K562 (cell line): Measurements from ENCODE around the gene KCND3. TPM values are rescaled to one million over a fixed set of nuclear protein-coding genes. Genes with fewer than 3 reads are reported as not detected.

Experiments
- ATAC-seq: fragments of 200-7000 bp; cut with Tn5 transposase; 3 replicates; pipeline ENCODE4 v1.9.1; 2020; ENCODE audit warnings: moderate library complexity
- BruUV-seq: library from RNA; stranded (reverse); fragments of 400-500 nt; replicated peaks from 2 replicates; lab custom pipeline; 2021; lab: Mats Ljungman, UMichigan
- CTCF ChIA-PET: fragments of 300-600 bp; formaldehyde crosslinking; extraction: SDS; loops from one replicate; lab custom pipeline; 2021; ENCODE audit warnings: low intra/inter-chr PET ratio; lab: Yijun Ruan, JAX
- POLR2A ChIA-PET: fragments of 300-600, 350-650 bp; sonication (Branson Sonifier 250); formaldehyde crosslinking; extraction: SDS; loops from one replicate; lab custom pipeline; 2021; ENCODE audit warnings: antibody characterized with exemption, inconsistent platforms; lab: Yijun Ruan, JAX
- DNase-seq, 4 experiments: peaks; one replicate each; pipeline versions ENCODE4 v3.0.0 to v3.0.0-alpha.2; 2011 to 2018; ENCODE audit warnings: low spot score in 3 of 4, mixed read lengths in 3 of 4; ENCODE audit errors: extremely low read depth in 1 of 4
- FAIRE-seq: peaks from 2 replicates; lab custom pipeline; 2011; peaks lifted over from hg19 to GRCh38; lab: Jason Lieb, UNC
- H2AFZ ChIP-seq: 2 replicates; pipeline ENCODE4 v1.6.0; 2011; ENCODE audit warnings: low read depth, low read length, control low read depth, inconsistent platforms
- H3K27ac ChIP-seq: fragments of 200-600 bp; 3 replicates; pipeline ENCODE4 v1.8.0; 2011; ENCODE audit warnings: low read depth, mild to moderate bottlenecking, control low read depth, inconsistent platforms, low read length, moderate library complexity, mixed read lengths; ENCODE audit errors: extremely low read depth
- H3K27me3 ChIP-seq, 2 experiments: fragments of 300-600 bp in 1 of 2; 2 replicates in 1 of 2; 3 replicates in 1 of 2; pipeline versions ENCODE4 v1.6.0 to v1.8.0; 2011; ENCODE audit warnings: inconsistent platforms in 2 of 2, low read length in 2 of 2, mild to moderate bottlenecking in 1 of 2, mixed read lengths in 1 of 2, moderate library complexity in 1 of 2; ENCODE audit not compliant: control insufficient read depth in 2 of 2, insufficient read depth in 2 of 2
- H3K36me3 ChIP-seq: fragments of 300-600 bp; 3 replicates; pipeline ENCODE4 v1.8.0; 2011; ENCODE audit warnings: mild to moderate bottlenecking, low read length, inconsistent platforms; ENCODE audit not compliant: control insufficient read depth, insufficient read depth
- H3K4me1 ChIP-seq, 2 experiments: fragments of 200-600 bp in 1 of 2; replicated peaks in 1 of 2; 2 replicates in 1 of 2; 3 replicates in 1 of 2; pipeline versions ENCODE4 v1.5.1 to v1.8.0; 2011; ENCODE audit warnings: inconsistent platforms in 2 of 2, low read length in 2 of 2, mild to moderate bottlenecking in 1 of 2, mixed read lengths in 1 of 2, moderate library complexity in 1 of 2; ENCODE audit not compliant: control insufficient read depth in 2 of 2, insufficient read depth in 2 of 2
- H3K4me2 ChIP-seq: 2 replicates; pipeline ENCODE4 v1.6.1; 2011; ENCODE audit warnings: low read length, control low read depth, inconsistent platforms, mixed read lengths; ENCODE audit not compliant: insufficient read depth
- H3K4me3 ChIP-seq: fragments of 200-600 bp; sonication (generic), shearing (Covaris generic); 2 replicates; pipeline ENCODE4 v1.5.1; 2016; ENCODE audit warnings: control low read depth, inconsistent platforms
- H3K79me2 ChIP-seq: fragments of 200-600 bp; 3 replicates; pipeline ENCODE4 v1.8.0; 2011; ENCODE audit warnings: low read length, inconsistent platforms; ENCODE audit not compliant: control insufficient read depth, insufficient read depth
- H3K9ac ChIP-seq, 2 experiments: 2 replicates each; pipeline versions ENCODE4 v1.6.0 to v1.6.1; 2011; ENCODE audit warnings: low read depth in 2 of 2, low read length in 2 of 2, control low read depth in 1 of 2, inconsistent platforms in 1 of 2, mild to moderate bottlenecking in 1 of 2, mixed read lengths in 1 of 2; ENCODE audit not compliant: insufficient read depth in 1 of 2
- H3K9me1 ChIP-seq: one replicate; pipeline ENCODE4 v1.6.0; 2011; ENCODE audit warnings: inconsistent platforms, mild to moderate bottlenecking, low read length, moderate library complexity; ENCODE audit not compliant: control insufficient read depth, insufficient read depth
- H3K9me3 ChIP-seq: replicated peaks from 2 replicates; pipeline ENCODE4 v1.5.1; 2011; ENCODE audit warnings: low read depth, low read length, inconsistent platforms; ENCODE audit not compliant: control insufficient read depth, insufficient read depth
- H4K20me1 ChIP-seq: replicated peaks from 2 replicates; pipeline ENCODE4 v1.6.1; 2011; ENCODE audit warnings: low read length, inconsistent platforms, mixed read lengths; ENCODE audit not compliant: control insufficient read depth, insufficient read depth
- AFF4 ChIP-seq: sonication (generic); formaldehyde crosslinking; IDR thresholded peaks from 2 replicates; pipeline ENCODE4 v1.8.0; 2023; ENCODE audit warnings: mild to moderate bottlenecking, missing genetic modification reagents
- DLX4 ChIP-seq: fragments of 250-450 bp; sonication (Bioruptor Pico); IDR thresholded peaks from 2 replicates; pipeline ENCODE4 v1.6.1; 2021; ENCODE audit warnings: mild to moderate bottlenecking
- FOXJ3 ChIP-seq: sonication (generic); formaldehyde crosslinking; IDR thresholded peaks from 2 replicates; pipeline ENCODE4 v1.4.0; 2020; ENCODE audit warnings: mild to moderate bottlenecking, missing genetic modification reagents
- GTF2A2 ChIP-seq: IDR thresholded peaks from 2 replicates; pipeline ENCODE4 v1.6.1; 2016; ENCODE audit warnings: mild to moderate bottlenecking, missing genetic modification characterization, missing compliant biosample characterization
- GTF2B ChIP-seq: IDR thresholded peaks from 2 replicates; pipeline ENCODE4 v1.6.1; 2011; ENCODE audit not compliant: insufficient read length; ENCODE audit errors: extremely low read depth
- HCFC1 ChIP-seq: IDR thresholded peaks from 2 replicates; pipeline ENCODE4 v1.6.1; 2012; ENCODE audit warnings: low read depth, low read length, improper control_type of control experiment
- KHSRP ChIP-seq: fragments of 450-650 bp; IDR thresholded peaks from 2 replicates; pipeline ENCODE4 v1.6.1; 2017
- MBD1 ChIP-seq: fragments of 250-450 bp; sonication (Bioruptor Pico); IDR thresholded peaks from 2 replicates; pipeline ENCODE4 v1.8.0; 2022; ENCODE audit warnings: inconsistent platforms
- NCOA4 ChIP-seq: fragments of 450-650 bp; IDR thresholded peaks from 2 replicates; pipeline ENCODE4 v1.6.1; 2018; ENCODE audit warnings: mild to moderate bottlenecking; ENCODE audit not compliant: partially characterized antibody
- THRA ChIP-seq: fragments of 450-650 bp; IDR thresholded peaks from 2 replicates; pipeline ENCODE4 v1.6.1; 2017; ENCODE audit warnings: mild to moderate bottlenecking, moderate library complexity
- ZBED1 ChIP-seq: IDR thresholded peaks from 2 replicates; pipeline ENCODE4 v1.6.1; 2014
- ZC3H11A ChIP-seq: IDR thresholded peaks from 2 replicates; pipeline ENCODE4 v1.6.1; 2012; ENCODE audit warnings: low read depth, low read length, improper control_type of control experiment
- ZNF133 ChIP-seq: fragments of 250-450 bp; sonication (Bioruptor Pico); IDR thresholded peaks from 2 replicates; pipeline ENCODE4 v1.4.0; 2020; ENCODE audit warnings: mild to moderate bottlenecking
- ZNF217 ChIP-seq: sonication (generic); formaldehyde crosslinking; IDR thresholded peaks from 2 replicates; pipeline ENCODE4 v1.8.0; 2022; ENCODE audit warnings: mild to moderate bottlenecking, missing genetic modification reagents
- ZNF395 ChIP-seq: fragments of 200-800 bp; sonication (Bioruptor generic); IDR thresholded peaks from 2 replicates; pipeline ENCODE4 v1.6.1; 2017; ENCODE audit warnings: missing genetic modification characterization, missing compliant biosample characterization
- WGBS: fragments of 100-300 bp; shearing (Covaris generic); methylation state at CpG from one replicate; pipeline ENCODE4 v1.1.6; 2016; ENCODE audit warnings: low coverage, mixed read lengths; ENCODE audit not compliant: insufficient coverage; ENCODE audit errors: missing lambda C conversion rate; 5-methylcytosine and 5-hydroxymethylcytosine counted together
- in situ Hi-C: fragments of 300-500 bp; cut with MboI; formaldehyde crosslinking; loops from 4 replicates; pipeline ENCODE4 v1.15.0; 2018; ENCODE audit warnings: inconsistent platforms, mixed read lengths
- intact Hi-C: fragments of 100-400 bp; cut with micrococcal nuclease; formaldehyde crosslinking; loops from 2 replicates; pipeline ENCODE4 v1.14.2; 2022
- polyA plus RNA-seq, 8 experiments: library from polyadenylated mRNA; depleted of rRNA in 4 of 8; stranded (reverse) in 5 of 8; unstranded in 3 of 8; fragments of >200 nt; fragmentation: Nextera tagmentation in 2 of 8; fragmentation: Illumina TruSeq in 1 of 8; extraction: Ambion mirVana in 2 of 8; extraction: Trizol in 1 of 8; gene quantifications; 2 replicates each; pipeline versions ENCODE4 v1.2.1 to v1.2.3, GENCODE V29; 2011 to 2014; ENCODE audit warnings: inconsistent platforms in 1 of 8, missing spikeins in 1 of 8
- total RNA-seq, 7 experiments: library from RNA; depleted of rRNA in 6 of 7; stranded (reverse); fragments of >200 nt in 6 of 7; fragmentation: Illumina TruSeq in 2 of 7; extraction: Trizol in 2 of 7; gene quantifications; 2 replicates each; pipeline versions ENCODE4 v1.2.1 to v1.2.3, GENCODE V29; 2011 to 2021; ENCODE audit warnings: low replicate concordance in 1 of 7

KCND3 gene
- total and polyA plus RNA-seq, 9 of the 15 experiments (the other 6 are each of a cell fraction or from before 2014, with no cell fraction given) = not detected

GRCh38 chr1:111841189-111841588 lies 148.3 kb downstream of the KCND3 start:
- no peak for FAIRE-seq
- BruUV-seq = no TSS peak
- Histone ChIP-seq H4K20me1 (no peaks in the 10 kb centered on the region; the same call in 1 of the 2 replicates), H3K27me3 (peaks cover 5 to 13% of the 10 kb centered on the region in 2 experiments; a peak in 4 of 5 replicates), H3K9ac (no peak overlapping the region), H3K9me1 (no peaks in the 10 kb centered on the region), H3K36me3 (no peaks in the 10 kb centered on the region), H2AFZ (no peak overlapping the region), H3K4me1 (no peaks in the 10 kb centered on the region), H3K4me2 (no peak overlapping the region), H3K4me3 (no peak overlapping the region), H3K9me3 (no peaks in the 10 kb centered on the region), H3K27ac (no peak overlapping the region), H3K79me2 (no peaks in the 10 kb centered on the region)
- intact Hi-C loops (no loop called here), in situ Hi-C loops (no loop called here)
- ATAC-seq = no peak
- WGBS = 0% methylated on average over 7 of the region's 7 CpGs
- CTCF ChIA-PET = no interaction called here
- DNase-seq = no peak
- POLR2A ChIA-PET = no interaction called here
- no peak for TF ChIP-seq ZBED1
- TF ChIP-seq KHSRP = no peak
- TF ChIP-seq ZNF395 = no peak
- TF ChIP-seq THRA = no peak
- TF ChIP-seq NCOA4 = no peak
- TF ChIP-seq AFF4 (CRISPR knock-in tag) = no peak
- TF ChIP-seq MBD1 (CRISPR knock-in tag) = no peak
- TF ChIP-seq DLX4 = no peak
- no peak for TF ChIP-seq GTF2B
- no peak for TF ChIP-seq ZC3H11A
- TF ChIP-seq GTF2A2 (tag) = no peak
- no peak for TF ChIP-seq ZNF133 (CRISPR knock-in tag)
- TF ChIP-seq FOXJ3 = no peak
- TF ChIP-seq ZNF217 (CRISPR knock-in tag) = no peak
- no peak for TF ChIP-seq HCFC1
